Bone marrow (tissue), 2 donors: ENCODE measurements around the gene RPP38.

Experiments used
- DNase-seq, 2 donors: peaks; one replicate each; lab custom pipeline; 2025; lab: John Stamatoyannopoulos, UW

RPP38 gene

DNA sequence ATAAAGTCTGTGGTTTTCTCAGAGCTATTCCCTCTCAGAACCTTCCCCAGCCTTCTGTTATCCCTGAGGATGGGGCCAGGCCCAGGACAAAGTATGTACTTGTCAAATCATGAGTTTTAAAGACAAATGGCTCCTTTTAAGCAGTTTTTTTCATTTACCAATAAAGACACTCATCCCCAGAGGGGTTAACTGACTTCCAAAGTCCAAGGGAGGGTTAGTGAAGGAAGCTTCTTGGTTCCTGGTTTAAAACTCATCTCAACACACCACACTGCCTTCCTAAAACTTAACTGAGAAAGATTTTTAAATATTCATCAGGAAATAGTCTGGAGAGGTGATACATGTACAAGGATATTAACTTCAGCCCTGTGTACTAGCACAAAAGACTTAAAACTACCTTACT, 55.4 kb downstream of the RPP38 start:
- DNase-seq: no peak
